Liver (tissue), 9 donors: ENCODE data around the gene MTCH2. TPM values are rescaled to one million over a fixed set of nuclear protein-coding genes. Genes with fewer than 3 reads are reported as not detected.

Source experiments
- DNase-seq: peaks from one replicate; pipeline ENCODE4 v3.0.0-alpha.2; 2017; ENCODE audit warnings: low spot score
- H3K27ac ChIP-seq, 2 donors: one replicate each; pipeline ENCODE4 v1.7.0; 2013; ENCODE audit warnings: inconsistent platforms in 2 of 2, low read length in 2 of 2, control low read depth in 1 of 2, low read depth in 1 of 2, mild to moderate bottlenecking in 1 of 2
- H3K27me3 ChIP-seq, 4 donors: one replicate each; pipeline versions ENCODE4 v1.6.1 to v1.7.0; 2013; ENCODE audit warnings: low read length in 3 of 4, inconsistent platforms in 1 of 4, mild to moderate bottlenecking in 1 of 4, moderate library complexity in 1 of 4; ENCODE audit not compliant: control insufficient read depth in 4 of 4, insufficient read depth in 4 of 4
- H3K36me3 ChIP-seq, 4 donors: one replicate each; pipeline versions ENCODE4 v1.6.1 to v1.7.0; 2013; ENCODE audit warnings: low read length in 3 of 4, mild to moderate bottlenecking in 3 of 4, low read depth in 1 of 4, moderate library complexity in 1 of 4; ENCODE audit not compliant: control insufficient read depth in 4 of 4, insufficient read depth in 3 of 4
- H3K4me1 ChIP-seq, 4 donors: one replicate each; pipeline versions ENCODE4 v1.6.1 to v1.7.0; 2013; ENCODE audit warnings: low read length in 3 of 4, mild to moderate bottlenecking in 3 of 4, moderate library complexity in 1 of 4; ENCODE audit not compliant: control insufficient read depth in 4 of 4, insufficient read depth in 4 of 4
- H3K4me3 ChIP-seq, 3 donors: one replicate each; pipeline versions ENCODE4 v1.6.1 to v1.7.0; 2013; ENCODE audit warnings: low read length in 3 of 3, control low read depth in 1 of 3, low read depth in 1 of 3, mild to moderate bottlenecking in 1 of 3
- H3K9ac ChIP-seq, 2 donors: one replicate each; pipeline ENCODE4 v1.7.0; 2013; ENCODE audit warnings: low read length in 2 of 2, mild to moderate bottlenecking in 2 of 2, moderate library complexity in 2 of 2, control low read depth in 1 of 2, low read depth in 1 of 2
- H3K9me3 ChIP-seq, 4 donors: one replicate each; pipeline versions ENCODE4 v1.6.1 to v1.7.0; 2013; ENCODE audit warnings: low read length in 3 of 4; ENCODE audit not compliant: control insufficient read depth in 4 of 4
- ATF3 ChIP-seq: IDR thresholded peaks from 2 replicates; pipeline ENCODE4 v1.6.1; 2016; ENCODE audit warnings: antibody characterized with exemption
- CTCF ChIP-seq: fragments of 150-350 bp; IDR thresholded peaks from 2 replicates; pipeline ENCODE4 v1.5.1; 2017; ENCODE audit warnings: improper control_type of control experiment, low read depth, low read length; ENCODE audit not compliant: missing input control
- FOXA1 ChIP-seq: IDR thresholded peaks from 2 replicates; pipeline ENCODE4 v1.6.1; 2016; ENCODE audit warnings: antibody characterized with exemption
- FOXA2 ChIP-seq: IDR thresholded peaks from 2 replicates; pipeline ENCODE4 v1.6.1; 2016; ENCODE audit warnings: antibody characterized with exemption
- HNF4A ChIP-seq, 2 donors: conservative IDR thresholded peaks; 2 replicates each; pipeline ENCODE4 v1.6.1; 2016; ENCODE audit warnings: antibody characterized with exemption in 2 of 2, mild to moderate bottlenecking in 2 of 2
- HNF4G ChIP-seq: IDR thresholded peaks from 2 replicates; pipeline ENCODE4 v1.6.1; 2016; ENCODE audit warnings: antibody characterized with exemption
- MAX ChIP-seq: IDR thresholded peaks from 2 replicates; pipeline ENCODE4 v1.6.1; 2016; ENCODE audit warnings: antibody characterized with exemption
- REST ChIP-seq: IDR thresholded peaks from 2 replicates; pipeline ENCODE4 v1.6.1; 2016; ENCODE audit warnings: antibody characterized with exemption, mild to moderate bottlenecking
- RXRA ChIP-seq, 2 donors: IDR thresholded peaks; 2 replicates each; pipeline ENCODE4 v1.6.1; 2017 to 2018; ENCODE audit warnings: antibody characterized with exemption in 2 of 2, mild to moderate bottlenecking in 1 of 2
- SP1 ChIP-seq: IDR thresholded peaks from 2 replicates; pipeline ENCODE4 v1.6.1; 2018; ENCODE audit warnings: antibody characterized with exemption, mild to moderate bottlenecking
- TAF1 ChIP-seq: conservative IDR thresholded peaks from 2 replicates; pipeline ENCODE4 v1.6.1; 2016; ENCODE audit warnings: antibody characterized with exemption, mild to moderate bottlenecking
- YY1 ChIP-seq: IDR thresholded peaks from 2 replicates; pipeline ENCODE4 v1.6.1; 2016; ENCODE audit warnings: antibody characterized with exemption, mild to moderate bottlenecking
- WGBS: extraction: QIAGEN DNeasy Blood & Tissue Kit; methylation state at CpG from one replicate; pipeline ENCODE4 v1.1.7; 2013; 5-methylcytosine and 5-hydroxymethylcytosine counted together
- polyA plus RNA-seq, 2 donors: library from polyadenylated mRNA; stranded (reverse) in 1 of 2; unstranded in 1 of 2; fragments of 200-250 nt in 1 of 2; fragments of >200 nt in 1 of 2; fragmentation: Nextera tagmentation in 1 of 2; extraction: Ambion mirVana in 1 of 2; gene quantifications; one replicate each; pipeline versions ENCODE4 v1.2.1 to v1.2.3, GENCODE V29; 2013 to 2015
- total RNA-seq, 2 donors: library from RNA; depleted of rRNA; stranded (reverse); fragments of >200 nt; gene quantifications; one replicate each; pipeline ENCODE4 v1.2.3, GENCODE V29; 2014
- donor health status: healthy.
- donor health status: healthy.
- donor health status: healthy.
- donor health status: healthy.
- donor health status: healthy.

MTCH2 gene
- total and polyA plus RNA-seq, 4 donors: 62.5 to 304 (median 126) TPM

- H3K27me3 ChIP-seq: no peaks in the 10 kb centered on the region
- no peaks in the 10 kb centered on the region for H3K9me3 ChIP-seq
- H3K4me1 ChIP-seq: no peaks in the 10 kb centered on the region
- H3K4me3 ChIP-seq: no peak overlapping the region
- H3K36me3 ChIP-seq: no peaks in the 10 kb centered on the region
- no peak overlapping the region for H3K9ac ChIP-seq
- H3K27ac ChIP-seq: no peak overlapping the region
- WGBS: 95% methylated on average over 6 of the region's 6 CpGs
- TF ChIP-seq SP1 (no peak), RXRA (IDR thresholded peaks at IDR 0.05) (no peak), REST (no peak), ATF3 (no peak), MAX (no peak), FOXA1 (no peak), FOXA2 (no peak), TAF1 (no peak), HNF4G (no peak), HNF4A (conservative IDR thresholded peaks at IDR 0.05) (no peak), CTCF (no peak)
- DNase-seq: no peak
Measured at GRCh38 chr11:47669856-47670255, 27.5 kb upstream of the MTCH2 start.

- TF ChIP-seq REST (no peak), YY1 (no peak), HNF4G (no peak)
- no peaks in the 10 kb centered on the region for H3K27me3 ChIP-seq
- H3K36me3 ChIP-seq: no peaks in the 10 kb centered on the region
- no peaks in the 10 kb centered on the region for H3K9me3 ChIP-seq
- no peak overlapping the region for H3K4me3 ChIP-seq
- no peak overlapping the region for H3K9ac ChIP-seq
- no peak for DNase-seq
- H3K27ac ChIP-seq: no peak overlapping the region
- H3K4me1 ChIP-seq: no peaks in the 10 kb centered on the region
Measured at GRCh38 chr11:47668665-47669064, 26.3 kb upstream of the MTCH2 start.
